Left renal pelvis (tissue), 4 donors: ENCODE results near the gene ZMYND11. TPM values are rescaled to one million over a fixed set of nuclear protein-coding genes. Genes with fewer than 3 reads are reported as not detected.
"Not testable (repeated sequence)": the region's sequence is repeated elsewhere in the genome, so short reads cannot be mapped to it uniquely, and the experiment has no call there.

Experiments used
- DNase-seq, 4 donors: peaks; one replicate each; pipeline ENCODE4 v3.0.0-alpha.2; 2013; ENCODE audit warnings: low read depth in 4 of 4, low spot score in 3 of 4
- polyA plus RNA-seq, 4 donors: library from polyadenylated mRNA; unstranded; fragments of 120-200 nt; gene quantifications; one replicate each; pipeline ENCODE4 v1.2.1, GENCODE V29; 2013; ENCODE audit not compliant: insufficient read length in 4 of 4

The ZMYND11 gene
- polyA plus RNA-seq, 4 donors, result 99.9 to 117 (median 108) TPM

DNA sequence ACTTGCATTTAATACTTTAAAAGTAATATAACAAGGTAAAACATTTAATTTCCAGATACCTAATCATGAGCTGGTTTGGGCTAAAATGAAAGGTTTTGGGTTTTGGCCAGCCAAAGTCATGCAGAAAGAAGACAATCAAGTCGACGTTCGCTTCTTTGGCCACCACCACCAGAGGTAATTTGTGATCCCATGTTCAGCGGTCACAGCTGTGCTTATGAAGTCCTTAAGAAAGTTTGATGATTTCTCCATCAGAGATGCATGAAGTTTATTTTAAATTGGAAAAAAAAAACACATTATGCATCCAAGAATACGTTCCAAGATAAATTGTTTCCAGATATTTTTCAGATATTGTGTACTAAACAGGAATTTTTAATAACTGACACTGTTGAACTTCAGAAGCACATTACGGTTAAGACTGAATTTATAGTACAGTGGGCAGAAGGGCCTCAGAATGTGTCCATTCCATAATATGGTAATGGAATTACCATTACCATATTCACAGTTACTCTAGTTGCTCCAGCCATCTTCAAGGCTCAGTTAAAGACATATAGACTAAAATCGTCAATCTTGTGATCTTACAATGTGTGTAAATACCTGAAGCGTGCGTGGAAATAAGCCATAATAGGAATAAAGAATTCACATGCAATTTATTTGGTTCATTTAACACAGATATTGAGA lies 106.8 kb downstream of the ZMYND11 start:
- DNase-seq, result no peak

DNA sequence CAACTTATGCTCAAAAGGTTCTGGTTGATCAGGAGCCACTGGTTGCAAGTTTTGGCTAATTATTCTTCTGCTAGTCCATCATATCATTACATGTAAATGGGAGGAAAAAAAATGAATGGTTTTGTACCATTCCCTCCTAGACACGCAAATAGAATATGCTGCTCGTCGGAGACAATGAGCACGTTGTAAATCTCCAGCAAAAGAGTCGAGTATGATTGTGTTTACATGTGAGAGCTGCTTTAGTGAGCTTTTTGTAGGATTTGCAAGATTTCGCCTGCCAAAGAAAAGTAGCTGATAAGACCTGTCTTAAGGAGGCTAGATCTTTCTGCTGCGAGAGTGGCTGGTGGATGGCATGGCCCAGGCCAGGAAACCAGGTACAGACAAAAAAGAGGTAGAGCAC lies 109.0 kb downstream of the ZMYND11 start:
- no peak for DNase-seq

DNA sequence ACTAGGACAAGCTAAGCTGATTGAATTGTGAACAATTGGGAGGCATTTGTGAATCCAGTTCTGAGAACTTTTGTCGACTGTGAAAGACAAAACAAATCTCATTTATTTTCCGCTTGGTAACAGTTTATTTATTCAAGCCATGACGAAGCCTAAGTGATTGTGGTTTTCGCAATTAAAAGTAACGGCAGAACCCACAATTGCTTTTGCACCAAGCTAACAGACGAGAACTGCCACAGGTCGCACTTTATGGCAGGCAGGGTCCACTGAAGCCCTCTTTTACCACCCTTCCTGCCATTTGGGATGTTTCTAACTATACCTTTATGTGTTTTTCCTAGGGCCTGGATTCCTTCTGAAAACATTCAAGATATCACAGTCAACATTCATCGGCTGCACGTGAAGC lies 111.2 kb downstream of the ZMYND11 start:
- no peak for DNase-seq

DNA sequence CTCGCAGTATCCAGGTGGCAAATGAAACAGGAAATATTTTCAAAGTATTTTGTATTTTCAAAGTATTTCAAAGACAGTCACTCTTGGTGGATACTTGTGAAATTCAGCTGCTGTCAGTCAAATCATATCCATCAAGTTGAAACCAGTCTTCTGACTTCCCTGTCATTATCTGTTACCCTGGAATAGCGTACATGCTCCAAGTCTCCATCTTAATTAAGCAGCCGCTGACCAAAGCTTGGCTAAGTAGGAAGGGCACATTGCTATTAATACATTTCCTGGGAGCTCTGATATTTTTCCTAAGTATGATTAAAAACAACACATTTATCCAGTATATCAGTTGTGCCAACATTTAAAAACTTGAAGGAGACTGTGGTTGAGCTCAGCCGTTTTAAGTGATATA lies 112.2 kb downstream of the ZMYND11 start:
- no peak for DNase-seq

DNA sequence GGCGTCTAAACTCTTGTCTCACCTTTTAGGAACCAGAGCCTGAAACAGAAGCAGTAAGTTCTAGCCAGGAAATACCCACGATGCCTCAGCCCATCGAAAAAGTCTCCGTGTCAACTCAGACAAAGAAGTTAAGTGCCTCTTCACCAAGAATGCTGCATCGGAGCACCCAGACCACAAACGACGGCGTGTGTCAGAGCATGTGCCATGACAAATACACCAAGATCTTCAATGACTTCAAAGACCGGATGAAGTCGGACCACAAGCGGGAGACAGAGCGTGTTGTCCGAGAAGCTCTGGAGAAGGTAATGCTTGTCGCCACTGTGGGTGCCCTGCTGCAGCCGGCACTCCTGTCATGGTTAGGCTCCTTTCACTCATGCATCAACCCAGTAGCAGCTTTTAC lies 113.1 kb downstream of the ZMYND11 start:
- no peak for DNase-seq

DNA sequence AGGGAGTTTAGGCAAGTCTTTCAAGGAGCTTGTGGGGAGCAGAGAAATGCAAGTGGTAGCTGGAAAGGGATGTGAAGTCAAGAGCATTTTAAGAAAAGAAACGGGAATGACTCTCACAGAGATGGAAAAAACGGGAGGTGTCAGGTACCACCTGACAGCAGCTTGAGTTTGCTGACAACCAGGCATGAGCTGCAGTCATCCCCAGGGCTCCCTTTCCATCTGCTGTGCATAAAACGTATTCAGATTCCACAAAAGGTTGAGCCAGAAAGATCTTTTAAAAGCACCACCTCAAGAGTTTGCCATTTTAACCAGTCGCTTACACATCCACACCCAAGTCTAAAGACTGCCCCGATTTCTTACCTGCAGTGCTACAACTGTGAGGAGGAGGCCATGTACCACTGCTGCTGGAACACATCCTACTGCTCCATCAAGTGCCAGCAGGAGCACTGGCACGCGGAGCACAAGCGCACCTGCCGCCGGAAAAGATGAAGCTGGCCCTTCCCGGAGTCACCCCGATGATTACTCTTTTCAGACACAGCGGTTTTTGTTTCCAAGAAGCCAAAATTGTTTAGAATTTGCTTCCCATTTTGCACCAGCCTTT lies 116.8 kb downstream of the ZMYND11 start:
- no peak for DNase-seq

DNA sequence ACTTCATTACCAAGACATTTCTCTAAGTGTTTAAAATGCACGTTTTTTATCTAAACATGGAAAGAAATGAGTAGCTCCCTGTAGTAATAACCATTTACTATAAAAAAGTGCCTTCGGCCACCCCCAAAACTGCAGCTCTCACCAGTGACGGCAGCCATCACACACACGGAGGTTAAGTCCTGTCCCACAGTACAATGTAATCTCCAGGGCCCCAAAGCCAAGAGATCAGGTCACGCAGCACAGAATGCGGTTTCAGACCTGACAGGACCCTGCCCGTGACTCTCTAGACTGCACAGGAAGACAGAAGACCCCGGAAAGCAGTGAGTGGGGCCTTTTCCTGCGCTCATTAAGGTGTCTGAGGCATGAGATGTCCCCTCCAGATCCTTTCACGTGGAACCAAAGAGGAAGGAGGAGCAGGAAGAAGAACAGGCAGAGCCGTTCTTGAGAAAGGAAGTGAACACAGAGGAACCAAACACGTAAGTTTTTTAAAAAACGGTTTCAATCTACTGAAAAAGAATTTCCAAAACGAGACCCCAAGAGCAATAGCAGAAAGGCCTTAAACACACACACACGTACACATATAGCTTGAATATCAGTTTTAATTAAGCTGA lies 125.7 kb downstream of the ZMYND11 start:
- no peak for DNase-seq

DNA sequence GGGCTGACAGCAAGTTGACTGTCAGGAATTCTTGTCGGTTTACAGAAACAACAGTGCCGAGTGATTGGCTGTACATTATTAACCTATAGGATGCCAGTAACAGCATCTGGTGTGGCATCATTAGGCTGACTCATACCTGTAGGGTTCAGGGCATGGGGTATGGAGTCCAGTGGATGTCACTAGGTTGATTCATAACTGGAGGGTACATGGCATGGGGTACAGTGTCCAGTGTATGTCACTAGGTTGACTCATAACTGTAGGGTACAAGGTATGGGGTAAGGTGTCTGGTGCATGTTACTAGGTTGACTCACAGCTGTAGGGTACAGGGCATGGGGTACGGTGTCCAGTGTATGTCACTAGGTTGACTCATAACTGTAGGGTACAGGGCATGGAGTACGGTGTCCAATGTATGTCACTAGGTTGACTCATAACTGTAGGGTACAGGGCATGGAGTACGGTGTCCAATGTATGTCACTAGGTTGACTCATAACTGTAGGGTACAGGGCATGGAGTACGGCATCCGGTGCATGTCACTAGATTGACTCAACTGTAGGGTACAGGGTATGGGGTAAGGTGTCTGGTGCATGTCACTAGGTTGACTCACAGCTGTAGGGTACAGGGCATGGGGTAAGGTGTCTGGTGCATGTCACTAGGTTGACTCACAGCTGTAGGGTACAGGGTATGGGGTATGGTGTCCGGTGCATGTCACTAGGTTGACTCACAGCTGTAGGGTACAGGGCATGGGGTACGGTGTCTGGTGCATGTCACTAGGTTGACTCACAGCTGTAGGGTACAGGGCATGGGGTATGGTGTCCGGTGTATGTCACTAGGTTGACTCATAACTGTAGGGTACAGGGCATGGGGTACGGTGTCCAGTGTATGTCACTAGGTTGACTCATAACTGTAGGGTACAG lies 129.2 kb downstream of the ZMYND11 start:
- not testable (repeated sequence) for DNase-seq

DNA sequence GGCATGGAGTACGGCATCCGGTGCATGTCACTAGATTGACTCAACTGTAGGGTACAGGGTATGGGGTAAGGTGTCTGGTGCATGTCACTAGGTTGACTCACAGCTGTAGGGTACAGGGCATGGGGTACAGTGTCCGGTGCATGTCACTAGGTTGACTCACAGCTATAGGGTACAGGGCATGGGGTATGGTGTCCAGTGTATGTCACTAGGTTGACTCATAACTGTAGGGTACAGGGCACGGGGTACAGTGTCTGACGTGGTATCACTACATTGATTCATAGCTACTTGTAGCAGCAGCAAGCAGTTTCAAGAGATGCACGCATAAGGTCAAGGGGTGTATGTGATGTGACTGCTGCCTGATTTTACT lies 129.8 kb downstream of the ZMYND11 start:
- not testable (repeated sequence) for DNase-seq

DNA sequence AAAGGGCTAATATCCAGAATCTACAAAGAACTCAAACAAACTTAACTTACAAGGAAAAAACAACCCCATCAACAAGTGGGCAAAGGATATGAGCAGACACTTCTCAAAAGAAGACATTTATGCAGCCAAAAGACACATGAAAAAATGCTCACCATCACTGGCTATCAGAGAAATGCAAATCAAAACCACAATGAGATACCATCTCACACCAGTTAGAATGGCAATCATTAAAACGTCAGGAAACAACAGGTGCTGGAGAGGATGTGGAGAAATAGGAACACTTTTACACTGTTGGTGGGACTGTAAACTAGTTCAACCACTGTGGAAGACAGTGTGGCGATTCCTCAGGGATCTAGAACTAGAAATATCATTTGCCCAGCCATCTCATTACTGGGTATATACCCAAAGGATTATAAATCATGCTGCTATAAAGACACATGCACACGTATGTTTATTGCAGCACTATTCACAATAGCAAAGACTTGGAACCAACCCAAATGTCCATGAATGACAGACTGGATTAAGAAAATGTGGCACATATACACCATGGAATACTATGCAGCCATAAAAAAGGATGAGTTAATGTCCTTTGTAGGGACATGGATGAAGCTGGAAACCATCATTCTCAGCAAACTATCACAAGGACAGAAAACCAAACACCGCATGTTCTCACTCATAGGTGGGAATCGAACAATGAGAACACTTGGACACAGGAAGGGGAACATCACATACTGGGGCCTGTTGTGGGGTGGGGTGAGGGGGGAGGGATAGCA lies 130.7 kb downstream of the ZMYND11 start:
- not testable (repeated sequence) for DNase-seq

DNA sequence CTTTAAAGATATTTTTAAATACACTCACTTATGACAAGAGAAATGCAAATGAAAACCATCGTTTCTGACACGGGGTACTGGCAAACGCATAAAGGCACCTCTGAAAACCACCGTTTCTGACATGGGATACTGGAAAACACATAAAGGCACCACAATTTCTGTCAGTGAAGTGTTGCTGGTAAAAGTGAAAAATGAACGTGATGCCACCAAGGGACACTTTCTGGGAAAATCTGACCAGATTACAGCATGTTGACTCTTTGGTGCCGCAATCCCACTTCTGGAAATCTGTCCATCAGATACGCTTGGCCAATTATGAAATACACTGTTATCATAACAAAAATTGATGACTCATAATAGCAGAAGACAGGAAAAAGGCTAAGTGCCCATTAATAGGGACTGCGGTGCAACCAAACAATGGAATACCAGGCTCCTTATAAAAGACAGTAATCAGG lies 131.7 kb downstream of the ZMYND11 start:
- DNase-seq, result no peak

DNA sequence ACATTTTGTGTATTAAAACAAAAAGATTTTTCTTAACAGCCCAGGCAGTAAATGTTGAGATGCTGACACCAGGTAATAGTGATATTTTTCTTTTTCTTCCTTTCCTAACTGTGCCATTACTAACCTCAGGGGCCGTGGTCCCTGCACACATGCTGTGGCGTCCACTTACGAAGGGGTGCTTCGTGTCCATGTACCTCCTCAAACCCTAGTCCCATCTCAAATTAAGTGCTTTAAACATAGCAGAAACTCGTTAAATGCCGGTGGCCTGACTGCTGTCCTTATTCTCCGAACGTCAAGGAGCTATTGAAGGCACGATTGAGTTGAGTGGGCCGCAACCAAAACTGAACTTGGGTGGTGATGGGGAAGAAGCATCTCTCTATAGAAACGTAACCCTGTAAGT lies 132.4 kb downstream of the ZMYND11 start:
- no peak for DNase-seq

DNA sequence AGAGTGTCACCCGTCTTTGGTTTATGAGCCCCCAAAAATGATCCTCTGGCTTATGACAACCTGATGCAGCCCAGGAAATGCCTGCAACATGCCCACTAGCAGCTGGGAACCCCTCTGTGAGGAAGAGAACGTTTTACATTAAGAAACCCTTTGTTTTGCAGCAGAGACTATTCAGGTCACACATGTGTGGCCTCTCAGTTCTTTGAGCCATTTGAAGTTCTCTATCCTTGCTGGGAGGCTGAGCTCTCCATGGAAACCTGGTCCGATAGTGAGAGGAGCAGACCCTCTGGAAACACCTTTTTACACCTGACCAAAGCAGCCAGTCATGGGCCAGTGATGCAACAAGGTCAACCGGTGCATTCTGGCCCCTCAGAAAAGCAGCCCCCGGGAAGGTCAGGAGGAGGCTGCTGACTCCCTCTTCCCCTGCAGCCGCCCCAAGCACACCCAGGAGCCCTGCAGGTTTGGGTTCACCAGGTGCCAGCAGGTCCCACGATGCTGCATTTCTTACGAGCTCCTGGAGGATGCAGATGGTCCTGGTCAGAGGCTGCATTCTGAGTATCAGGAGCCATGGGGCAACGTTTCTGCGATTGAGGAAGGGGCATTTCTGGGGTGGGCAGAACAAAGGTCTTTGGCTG lies 134.3 kb downstream of the ZMYND11 start:
- DNase-seq, result no peak

DNA sequence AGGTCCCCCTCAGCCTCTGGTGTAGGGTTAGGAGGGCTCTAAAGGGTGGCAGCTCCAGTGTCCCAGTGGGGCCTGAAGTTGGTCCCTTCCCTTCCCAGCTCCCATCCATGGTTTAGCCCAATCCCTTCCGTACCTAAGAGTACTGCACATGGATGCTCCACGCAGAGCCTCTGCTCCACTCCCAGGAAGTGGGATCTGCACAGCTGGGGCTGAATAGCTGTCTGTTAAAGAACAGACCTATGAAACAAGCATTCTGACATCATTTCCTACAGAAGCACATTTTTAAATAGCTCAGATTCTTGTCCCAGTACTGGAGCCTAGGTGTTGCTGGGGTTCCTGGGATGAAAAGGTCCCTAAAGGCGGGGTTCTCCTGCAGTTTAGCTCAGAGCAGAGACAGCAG lies 135.9 kb downstream of the ZMYND11 start:
- DNase-seq, result no peak

DNA sequence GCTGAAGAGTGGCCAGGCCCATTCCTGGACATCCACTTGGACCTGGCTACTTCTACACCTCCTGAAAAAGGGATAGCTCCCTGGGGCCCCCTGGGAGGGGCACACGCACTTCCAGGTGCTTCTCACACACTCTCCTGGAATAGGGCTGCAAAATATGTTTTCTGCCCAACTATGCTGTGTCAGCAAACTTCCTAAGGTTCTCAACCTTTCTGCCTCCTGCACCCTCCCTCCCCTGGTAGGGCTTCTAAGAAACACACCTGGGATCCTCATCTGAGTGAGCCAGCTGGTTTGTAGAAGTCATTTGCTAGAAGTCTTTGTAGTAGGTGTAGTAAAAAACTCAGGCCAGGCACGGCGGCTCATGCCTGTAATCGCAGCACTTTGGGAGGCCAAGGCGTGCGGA lies 136.5 kb downstream of the ZMYND11 start:
- DNase-seq, result no peak

DNA sequence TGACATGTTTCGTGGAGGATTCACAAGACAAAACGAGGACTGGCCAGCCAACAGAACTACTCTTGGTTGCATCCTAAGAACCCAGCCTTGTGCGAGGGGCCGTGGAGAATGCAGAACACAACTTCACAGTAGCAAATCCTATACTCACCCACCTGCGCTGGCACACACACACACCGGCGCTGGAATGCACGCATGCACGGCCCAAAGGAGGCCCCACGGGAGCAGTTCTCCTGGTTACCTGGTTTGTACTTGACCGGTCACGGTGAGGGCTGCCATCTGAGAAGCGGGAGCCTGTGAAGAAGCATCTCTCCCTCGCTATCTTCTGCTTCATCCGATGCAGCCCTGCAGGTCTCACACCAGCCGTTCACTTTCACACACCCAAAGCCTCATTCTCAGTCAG lies 137.8 kb downstream of the ZMYND11 start:
- DNase-seq, result no peak

DNA sequence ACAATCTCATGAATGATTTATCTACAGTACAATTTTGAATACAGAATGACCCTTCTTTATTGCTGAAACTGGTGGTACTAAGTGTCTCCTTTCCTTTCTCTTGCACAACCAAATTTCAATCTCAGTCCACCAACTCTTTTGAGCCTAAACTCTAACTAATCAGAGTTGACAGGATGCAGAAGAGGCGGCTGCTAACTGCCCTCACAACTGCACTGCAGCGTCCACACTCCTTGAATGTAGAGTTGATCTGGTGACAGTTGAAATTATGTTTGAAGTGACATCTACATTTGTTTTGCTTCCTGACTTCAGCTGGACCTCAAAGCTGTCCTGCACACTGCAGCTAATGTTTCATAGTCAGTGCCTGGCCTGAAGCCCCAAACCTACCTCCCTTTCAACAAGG lies 139.6 kb downstream of the ZMYND11 start:
- DNase-seq, result no peak

DNA sequence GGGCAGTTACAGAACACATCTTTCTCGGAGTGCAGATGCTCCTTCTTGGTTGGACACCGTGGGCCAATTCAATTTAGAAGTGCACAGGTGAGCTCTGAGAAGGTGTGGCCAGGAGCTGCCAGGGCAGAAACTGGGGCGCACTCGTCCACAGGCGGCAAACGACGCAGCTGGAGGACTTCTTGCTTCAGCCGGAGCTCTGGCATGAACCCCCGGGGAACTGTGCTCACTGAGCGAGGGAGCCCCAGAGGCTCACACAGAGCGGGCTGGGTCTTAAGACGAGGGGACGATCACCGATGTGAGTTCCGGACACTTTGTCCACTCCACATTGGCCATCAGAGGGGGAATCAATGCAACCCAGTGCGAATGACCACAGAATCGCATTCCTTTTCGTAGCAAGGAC lies 140.4 kb downstream of the ZMYND11 start:
- no peak for DNase-seq

DNA sequence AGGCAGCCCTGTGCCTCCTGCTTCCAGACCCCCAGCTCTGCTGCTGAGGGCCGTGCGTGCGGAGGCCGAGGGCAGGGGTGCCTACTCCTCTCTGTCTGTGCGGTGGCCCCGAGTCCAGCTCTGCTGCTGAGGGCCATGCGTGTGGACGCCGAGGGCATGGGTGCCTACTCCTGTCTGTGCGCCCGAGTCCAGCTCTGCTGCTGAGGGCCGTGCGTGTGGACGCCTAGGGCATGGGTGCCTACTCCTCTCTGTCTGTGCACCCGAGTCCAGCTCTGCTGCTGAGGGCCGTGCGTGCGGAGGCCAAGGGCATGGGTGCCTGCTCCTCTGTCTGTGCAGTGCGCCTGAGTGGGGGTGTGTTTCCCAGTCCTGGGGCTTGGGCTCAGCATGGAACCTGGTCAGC lies 142.7 kb downstream of the ZMYND11 start:
- DNase-seq, result no peak

DNA sequence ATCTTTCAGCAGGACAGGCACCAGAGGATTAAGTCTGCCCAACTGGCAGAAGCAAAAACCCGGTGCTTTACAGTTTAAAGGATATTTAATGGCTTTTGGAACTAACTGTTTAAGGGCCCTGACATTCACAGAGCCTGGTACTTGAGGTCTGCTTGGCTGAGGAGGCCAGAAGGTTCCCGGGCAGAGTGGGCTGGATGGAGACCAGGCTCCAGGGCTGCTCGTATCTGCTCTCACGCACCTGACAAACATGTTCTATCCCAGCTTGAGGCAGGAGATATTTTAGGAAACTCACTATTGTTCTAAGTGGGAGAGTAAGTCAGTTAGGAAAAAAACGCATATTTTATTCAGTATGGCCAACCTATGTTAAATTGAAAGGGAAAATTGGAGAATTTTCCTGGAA lies 143.5 kb downstream of the ZMYND11 start:
- no peak for DNase-seq
